Bronchial epithelial cell (primary cell): Measurements from ENCODE around the gene EML4. TPM values are rescaled to one million over a fixed set of nuclear protein-coding genes. Genes with fewer than 3 reads are reported as not detected.

Experiments
- DNase-seq: peaks from one replicate; pipeline ENCODE4 v3.0.0-alpha.2; 2010; ENCODE audit warnings: low read depth
- FAIRE-seq: peaks from 2 replicates; lab custom pipeline; 2011; peaks lifted over from hg19 to GRCh38; lab: Jason Lieb, UNC
- H3K27me3 ChIP-seq: 2 replicates; pipeline ENCODE4 v1.5.1; 2011; ENCODE audit warnings: low read length; ENCODE audit not compliant: control insufficient read depth, insufficient read depth
- H3K36me3 ChIP-seq: 2 replicates; pipeline ENCODE4 v1.5.1; 2011; ENCODE audit warnings: low read length; ENCODE audit not compliant: control insufficient read depth, insufficient read depth
- H3K4me3 ChIP-seq: 2 replicates; pipeline ENCODE4 v1.5.1; 2011; ENCODE audit warnings: mild to moderate bottlenecking, low read depth, low read length, control low read depth
- CTCF ChIP-seq: IDR thresholded peaks from 2 replicates; pipeline ENCODE4 v1.5.1; 2011; ENCODE audit warnings: mild to moderate bottlenecking, moderate library complexity, low read length, control low read depth, inconsistent platforms; ENCODE audit not compliant: insufficient read depth, severe bottlenecking
- total RNA-seq: library from RNA; depleted of rRNA; stranded (reverse); fragments of >200 nt; gene quantifications from 2 replicates; pipeline ENCODE4 v1.2.1, GENCODE V29; 2014

EML4 gene
- total RNA-seq, 1 donor from 2014 or later = 26.3 TPM

- no peak for TF ChIP-seq CTCF
- FAIRE-seq (no peak), DNase-seq (no peak)
- no peaks in the 10 kb centered on the region for H3K27me3 ChIP-seq
- H3K4me3 ChIP-seq = no peak overlapping the region
- no peaks in the 10 kb centered on the region for H3K36me3 ChIP-seq
Observed at GRCh38 chr2:42142547-42143184, 26.5 kb upstream of the EML4 start.

GRCh38 chr2:42147641-42148274, 21.4 kb upstream of the EML4 start:
- no peak for TF ChIP-seq CTCF
- H3K36me3 ChIP-seq = no peaks in the 10 kb centered on the region
- H3K4me3 ChIP-seq = no peak overlapping the region
- FAIRE-seq (no peak), DNase-seq (no peak)
- H3K27me3 ChIP-seq = no peaks in the 10 kb centered on the region

- Histone ChIP-seq H3K27me3 (no peaks in the 10 kb centered on the region), H3K4me3 (no peak overlapping the region), H3K36me3 (no peaks in the 10 kb centered on the region)
- FAIRE-seq = no peak
- no peak for DNase-seq
- TF ChIP-seq CTCF = no peak
Observed at GRCh38 chr2:42150159-42150558, 19.0 kb upstream of the EML4 start.

DNA sequence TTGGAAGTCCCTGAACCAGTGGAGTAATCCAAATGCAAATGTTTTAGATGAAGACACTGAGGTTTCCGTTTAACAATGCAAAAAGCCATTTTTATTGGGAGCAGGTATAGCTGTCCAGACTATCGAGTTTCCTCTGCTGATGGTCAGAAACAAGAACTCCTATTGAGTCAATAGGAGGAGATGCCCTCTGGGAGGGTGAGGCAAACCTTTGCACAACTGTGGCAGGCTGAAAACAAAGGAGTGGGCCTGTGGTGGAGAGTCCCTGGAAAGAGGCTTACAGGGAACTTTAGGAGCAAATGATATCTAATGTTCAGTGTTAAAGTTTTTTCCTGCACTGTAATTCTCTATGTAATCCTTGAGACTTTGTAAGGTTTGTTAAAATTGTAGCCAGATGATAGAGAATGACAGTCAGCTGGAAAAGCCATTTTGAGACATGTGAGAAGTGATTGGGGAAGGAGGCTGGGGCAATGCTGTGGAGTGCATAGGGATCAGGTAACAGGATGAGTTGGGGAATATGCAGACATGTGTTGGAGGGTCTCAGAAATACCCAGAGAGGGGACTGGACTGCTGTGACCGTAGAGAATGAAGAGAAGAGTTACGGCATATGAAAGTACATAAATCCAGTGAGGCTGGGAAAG, 15.1 kb upstream of the EML4 start:
- DNase-seq (no peak), FAIRE-seq (no peak)
- H3K36me3 ChIP-seq = no peaks in the 10 kb centered on the region
- H3K27me3 ChIP-seq = no peaks in the 10 kb centered on the region
- TF ChIP-seq CTCF = no peak
- H3K4me3 ChIP-seq = no peak overlapping the region

- Histone ChIP-seq H3K4me3 (no peak overlapping the region), H3K27me3 (no peaks in the 10 kb centered on the region), H3K36me3 (no peaks in the 10 kb centered on the region)
- DNase-seq (no peak), FAIRE-seq (no peak)
- no peak for TF ChIP-seq CTCF
Observed at GRCh38 chr2:42156721-42157120, 12.4 kb upstream of the EML4 start.
